ENCODE results near the gene CST7. TPM values are rescaled to one million over a fixed set of nuclear protein-coding genes. Genes with fewer than 3 reads are reported as not detected.

The CST7 gene
- total and polyA plus RNA-seq, 2 experiments from 2014 or later: not detected

- Mint-ChIP-seq H3K4me3 (no peak overlapping the region), H3K36me3 (ENCODE audit: low read depth) (peaks cover 8% of the 10 kb centered on the region), H3K9me3 (no peaks in the 10 kb centered on the region; the same call in 2 of the 3 replicates), H3K27ac (no peak overlapping the region), H3K4me1 (peaks cover 8% of the 10 kb centered on the region), H3K27me3 (ENCODE audit: insufficient read depth, low read depth, poor library complexity) (peaks cover 7% of the 10 kb centered on the region)
- Histone ChIP-seq H3K4me3 (no peak overlapping the region), H3F3A (replicated peaks; ENCODE audit: low read depth) (no peaks in the 10 kb centered on the region), H3K27ac (ENCODE audit: low read depth) (no peak overlapping the region), H3K79me2 (replicated peaks; ENCODE audit: insufficient read depth) (peaks cover 93% of the 10 kb centered on the region), H2AFZ (no peak overlapping the region), H3K4me2 (no peak overlapping the region), H3K4me1 (ENCODE audit: insufficient read depth) (no peaks in the 10 kb centered on the region), H3K36me3 (ENCODE audit: insufficient read depth) (no peaks in the 10 kb centered on the region), H3K27me3 (ENCODE audit: insufficient read depth) (0 out of 2 replicates have a peak, but pooled peaks cover 2% of the 10 kb centered on the region), H4K20me1 (replicated peaks; ENCODE audit: insufficient read depth) (peaks cover 30% of the 10 kb centered on the region), H3K9me2 (ENCODE audit: insufficient read depth) (no peaks in the 10 kb centered on the region)
- ATAC-seq (no peak), DNase-seq (ENCODE audit: low spot score) (no peak)
- TF ChIP-seq NANOG (IDR thresholded peaks at IDR 0.05; ENCODE audit: borderline replicate concordance) (no peak), CREB1 (CRISPR knock-in tag; IDR thresholded peaks at IDR 0.05; ENCODE audit: low read depth) (no peak), REST (IDR thresholded peaks at IDR 0.05; ENCODE audit: unreplicated experiment) (no peak), STAT1 (IDR thresholded peaks at IDR 0.05; ENCODE audit: unreplicated experiment) (no peak), ZNF462 (CRISPR knock-in tag; IDR thresholded peaks at IDR 0.05) (no peak), ZNF114 (CRISPR knock-in tag; IDR thresholded peaks at IDR 0.05) (no peak), POLR2AphosphoS5 (IDR thresholded peaks at IDR 0.05; ENCODE audit: low read depth) (no peak), ZNF331 (CRISPR knock-in tag; IDR thresholded peaks at IDR 0.05; ENCODE audit: low read depth) (no peak), EZH2 (IDR thresholded peaks at IDR 0.05; ENCODE audit: low read depth, unreplicated experiment) (no peak), CTCF (conservative IDR thresholded peaks at IDR 0.05; ENCODE audit: low read depth in 2 of 2) (no peak), JUNB (IDR thresholded peaks at IDR 0.05; ENCODE audit: unreplicated experiment) (no peak), EZH2phosphoT487 (IDR thresholded peaks at IDR 0.05; ENCODE audit: unreplicated experiment) (no peak), ETS1 (IDR thresholded peaks at IDR 0.05) (no peak)
Observed at GRCh38 chr20:24987244-24987643, 38.2 kb downstream of the CST7 start.
